SK-N-SH treated with all-trans-retinoic acid at 6 μM for 48 hours (cell line): ENCODE data around the gene DAB1.
"Not testable (repeated sequence)": the region's sequence is repeated elsewhere in the genome, so short reads cannot be mapped to it uniquely, and the experiment has no call there.

Source experiments
- ATAC-seq: fragments of 200-7000 bp; cut with Tn5 transposase; 3 replicates; pipeline ENCODE4 v1.9.1; 2020; ENCODE audit warnings: mild to moderate bottlenecking, moderate library complexity
- ARNTL ChIP-seq: fragments of 450-650 bp; formaldehyde crosslinking; IDR thresholded peaks from 2 replicates; pipeline ENCODE4 v1.5.0; 2020; ENCODE audit warnings: low read depth, mild to moderate bottlenecking, moderate library complexity, borderline replicate concordance
- BACH2 ChIP-seq: fragments of 250-450 bp; sonication (Bioruptor Pico); IDR thresholded peaks from 2 replicates; pipeline ENCODE4 v1.9.0; 2021; ENCODE audit warnings: mild to moderate bottlenecking, borderline replicate concordance
- CREB5 ChIP-seq: fragments of 250-450 bp; sonication (Bioruptor Pico); IDR thresholded peaks from 2 replicates; pipeline ENCODE4 v1.5.1; 2020; ENCODE audit warnings: low read depth, mild to moderate bottlenecking, moderate library complexity
- CSDC2 ChIP-seq: fragments of 250-450 bp; sonication (Bioruptor Pico); IDR thresholded peaks from 2 replicates; pipeline ENCODE4 v1.5.0; 2020; ENCODE audit warnings: mild to moderate bottlenecking, moderate library complexity
- CSRNP3 ChIP-seq: fragments of 250-450 bp; sonication (Bioruptor Pico); IDR thresholded peaks from 2 replicates; pipeline ENCODE4 v1.5.1; 2021; ENCODE audit warnings: mild to moderate bottlenecking, moderate library complexity
- ESRRG ChIP-seq: fragments of 250-450 bp; sonication (Bioruptor Pico); IDR thresholded peaks from 2 replicates; pipeline ENCODE4 v1.6.1; 2021; ENCODE audit warnings: mild to moderate bottlenecking
- GLIS3 ChIP-seq: fragments of 250-450 bp; sonication (Bioruptor Pico); IDR thresholded peaks from 2 replicates; pipeline ENCODE4 v1.5.0; 2020; ENCODE audit warnings: mild to moderate bottlenecking, moderate library complexity
- ISL1 ChIP-seq: fragments of 250-450 bp; sonication (Bioruptor Pico); IDR thresholded peaks from 2 replicates; pipeline ENCODE4 v2.1.2; 2022; ENCODE audit warnings: mild to moderate bottlenecking, moderate library complexity
- OSR1 ChIP-seq: fragments of 250-450 bp; sonication (Bioruptor Pico); IDR thresholded peaks from 2 replicates; pipeline ENCODE4 v1.8.0; 2022; ENCODE audit warnings: moderate library complexity, mild to moderate bottlenecking, inconsistent platforms
- POU6F1 ChIP-seq: fragments of 250-450 bp; sonication (Bioruptor Pico); IDR thresholded peaks from 2 replicates; pipeline ENCODE4 v1.8.0; 2021; ENCODE audit warnings: low read depth, mild to moderate bottlenecking, moderate library complexity, borderline replicate concordance
- PPARA ChIP-seq: fragments of 250-450 bp; sonication (Bioruptor Pico); IDR thresholded peaks from 2 replicates; pipeline ENCODE4 v1.5.0; 2020; ENCODE audit warnings: mild to moderate bottlenecking, borderline replicate concordance
- RARB ChIP-seq: fragments of 250-450 bp; sonication (Bioruptor Pico); IDR thresholded peaks from 2 replicates; pipeline ENCODE4 v1.8.0; 2021; ENCODE audit warnings: mild to moderate bottlenecking, moderate library complexity
- SNAI2 ChIP-seq: fragments of 250-450 bp; sonication (Bioruptor Pico); IDR thresholded peaks from 2 replicates; pipeline ENCODE4 v1.5.0; 2020; ENCODE audit warnings: mild to moderate bottlenecking, moderate library complexity
- TCF4 ChIP-seq: fragments of 250-450 bp; sonication (Bioruptor Pico); IDR thresholded peaks from 2 replicates; pipeline ENCODE4 v1.8.0; 2021; ENCODE audit warnings: mild to moderate bottlenecking, moderate library complexity, borderline replicate concordance
- TSHZ2 ChIP-seq: fragments of 250-450 bp; sonication (Bioruptor Pico); IDR thresholded peaks from 2 replicates; pipeline ENCODE4 v1.5.0; 2020; ENCODE audit warnings: mild to moderate bottlenecking, moderate library complexity
- ZC3H10 ChIP-seq: fragments of 250-450 bp; sonication (Bioruptor Pico); IDR thresholded peaks from 2 replicates; pipeline ENCODE4 v1.5.1; 2021; ENCODE audit warnings: mild to moderate bottlenecking, moderate library complexity
- ZFP3 ChIP-seq: fragments of 250-450 bp; sonication (Bioruptor Pico); IDR thresholded peaks from 2 replicates; pipeline ENCODE4 v1.5.0; 2020; ENCODE audit warnings: mild to moderate bottlenecking, moderate library complexity
- ZFP30 ChIP-seq: fragments of 450-650 bp; formaldehyde crosslinking; IDR thresholded peaks from 2 replicates; pipeline ENCODE4 v1.5.0; 2022; ENCODE audit warnings: mild to moderate bottlenecking, moderate library complexity
- ZNF565 ChIP-seq: fragments of 450-650 bp; formaldehyde crosslinking; conservative IDR thresholded peaks from 2 replicates; pipeline ENCODE4 v1.5.0; 2020; ENCODE audit warnings: low read depth, mild to moderate bottlenecking, moderate library complexity
- ZNF70 ChIP-seq: fragments of 450-650 bp; formaldehyde crosslinking; IDR thresholded peaks from 2 replicates; pipeline ENCODE4 v1.5.0; 2020; ENCODE audit warnings: mild to moderate bottlenecking, moderate library complexity
- ZNF8 ChIP-seq: fragments of 450-650 bp; formaldehyde crosslinking; IDR thresholded peaks from 2 replicates; pipeline ENCODE4 v1.5.0; 2020; ENCODE audit warnings: mild to moderate bottlenecking, moderate library complexity

DAB1 gene

GRCh38 chr1:57348921-57349320 is 74.9 kb downstream of the DAB1 start:
- ATAC-seq = no peak

GRCh38 chr1:57345916-57346315 is 77.9 kb downstream of the DAB1 start:
- TF ChIP-seq RARB (CRISPR knock-in tag) = no peak
- TF ChIP-seq CSDC2 (CRISPR knock-in tag) = no peak
- ATAC-seq = no peak

More at GRCh38 chr1:57348921-57349320, 74.9 kb downstream of the DAB1 start:
- TF ChIP-seq ARNTL (CRISPR knock-in tag) (no peak), CSRNP3 (CRISPR knock-in tag) (no peak)

GRCh38 chr1:57344265-57344664 is 79.6 kb downstream of the DAB1 start:
- TF ChIP-seq BACH2 (CRISPR knock-in tag) (no peak), ZFP30 (CRISPR knock-in tag) (no peak), PPARA (CRISPR knock-in tag) (no peak), CREB5 (no peak), ZNF70 (no peak), TCF4 (CRISPR knock-in tag) (no peak), ZC3H10 (no peak), ZFP3 (CRISPR knock-in tag) (no peak), ZNF8 (CRISPR knock-in tag) (no peak), CSRNP3 (CRISPR knock-in tag) (no peak), RARB (CRISPR knock-in tag) (no peak), GLIS3 (CRISPR knock-in tag) (no peak)
- no peak for ATAC-seq

GRCh38 chr1:57343298-57343915 is 80.5 kb downstream of the DAB1 start:
- ATAC-seq = not testable (repeated sequence)

- no peak for ATAC-seq
- TF ChIP-seq ZC3H10 (no peak), ZNF70 (no peak), ESRRG (CRISPR knock-in tag) (no peak), CSDC2 (CRISPR knock-in tag) (no peak), OSR1 (CRISPR knock-in tag) (no peak), ZFP3 (CRISPR knock-in tag) (no peak), ZNF8 (CRISPR knock-in tag) (no peak), SNAI2 (CRISPR knock-in tag) (no peak), CREB5 (no peak), RARB (CRISPR knock-in tag) (no peak), TSHZ2 (no peak), POU6F1 (CRISPR knock-in tag) (no peak), ISL1 (CRISPR knock-in tag) (no peak), BACH2 (CRISPR knock-in tag) (no peak), TCF4 (CRISPR knock-in tag) (no peak), PPARA (CRISPR knock-in tag) (no peak), ZNF565 (CRISPR knock-in tag) (no peak), CSRNP3 (CRISPR knock-in tag) (no peak)
Observed at GRCh38 chr1:57341721-57342120, 82.1 kb downstream of the DAB1 start.
